GM23248 (cell line): Measurements from ENCODE around the gene NCF2.

Experiments used
- EZH2 ChIP-seq: fragments of 200-600 bp; sonication (generic); IDR thresholded peaks from 2 replicates; pipeline ENCODE4 v1.6.1; 2018; ENCODE audit warnings: antibody characterized with exemption, mild to moderate bottlenecking; ENCODE audit not compliant: insufficient read depth, poor library complexity, severe bottlenecking
- EZH2phosphoT487 ChIP-seq: fragments of 200-600 bp; sonication (generic); IDR thresholded peaks from 2 replicates; pipeline ENCODE4 v1.6.1; 2018; ENCODE audit warnings: antibody characterized with exemption, moderate library complexity, mild to moderate bottlenecking, low read depth; ENCODE audit not compliant: insufficient read depth

GRCh38 chr1:183602510-183602909 is 12.3 kb upstream of the NCF2 start:
- no peak for TF ChIP-seq EZH2
- TF ChIP-seq EZH2phosphoT487, result no peak
